ENCODE data around the gene PRR15. TPM values are rescaled to one million over a fixed set of nuclear protein-coding genes. Genes with fewer than 3 reads are reported as not detected.

Gene PRR15
- total and polyA plus RNA-seq, 2 experiments from 2014 or later: 9.6 to 17.4 TPM

DNA sequence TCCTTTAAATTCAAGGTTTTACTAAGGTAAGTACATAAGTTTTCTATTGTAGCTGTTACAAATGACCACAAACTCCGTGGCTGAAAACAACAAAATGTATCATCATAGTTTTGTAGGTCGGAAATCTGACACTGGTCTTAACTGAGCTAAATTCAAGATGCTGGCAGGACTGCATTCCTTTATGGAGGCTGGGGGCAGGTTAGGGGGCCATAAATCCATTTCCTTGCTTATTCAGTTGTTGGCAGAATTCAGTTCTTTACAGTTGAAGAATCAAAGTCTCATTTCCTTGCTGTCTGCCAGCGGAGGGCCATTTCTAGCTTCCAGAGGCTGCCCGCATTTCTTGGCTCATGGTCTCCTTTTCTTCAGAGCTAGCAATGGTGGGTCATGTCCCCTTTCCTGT lies 11.2 kb upstream of the PRR15 start (continued):
- TF ChIP-seq, protein P1, sequence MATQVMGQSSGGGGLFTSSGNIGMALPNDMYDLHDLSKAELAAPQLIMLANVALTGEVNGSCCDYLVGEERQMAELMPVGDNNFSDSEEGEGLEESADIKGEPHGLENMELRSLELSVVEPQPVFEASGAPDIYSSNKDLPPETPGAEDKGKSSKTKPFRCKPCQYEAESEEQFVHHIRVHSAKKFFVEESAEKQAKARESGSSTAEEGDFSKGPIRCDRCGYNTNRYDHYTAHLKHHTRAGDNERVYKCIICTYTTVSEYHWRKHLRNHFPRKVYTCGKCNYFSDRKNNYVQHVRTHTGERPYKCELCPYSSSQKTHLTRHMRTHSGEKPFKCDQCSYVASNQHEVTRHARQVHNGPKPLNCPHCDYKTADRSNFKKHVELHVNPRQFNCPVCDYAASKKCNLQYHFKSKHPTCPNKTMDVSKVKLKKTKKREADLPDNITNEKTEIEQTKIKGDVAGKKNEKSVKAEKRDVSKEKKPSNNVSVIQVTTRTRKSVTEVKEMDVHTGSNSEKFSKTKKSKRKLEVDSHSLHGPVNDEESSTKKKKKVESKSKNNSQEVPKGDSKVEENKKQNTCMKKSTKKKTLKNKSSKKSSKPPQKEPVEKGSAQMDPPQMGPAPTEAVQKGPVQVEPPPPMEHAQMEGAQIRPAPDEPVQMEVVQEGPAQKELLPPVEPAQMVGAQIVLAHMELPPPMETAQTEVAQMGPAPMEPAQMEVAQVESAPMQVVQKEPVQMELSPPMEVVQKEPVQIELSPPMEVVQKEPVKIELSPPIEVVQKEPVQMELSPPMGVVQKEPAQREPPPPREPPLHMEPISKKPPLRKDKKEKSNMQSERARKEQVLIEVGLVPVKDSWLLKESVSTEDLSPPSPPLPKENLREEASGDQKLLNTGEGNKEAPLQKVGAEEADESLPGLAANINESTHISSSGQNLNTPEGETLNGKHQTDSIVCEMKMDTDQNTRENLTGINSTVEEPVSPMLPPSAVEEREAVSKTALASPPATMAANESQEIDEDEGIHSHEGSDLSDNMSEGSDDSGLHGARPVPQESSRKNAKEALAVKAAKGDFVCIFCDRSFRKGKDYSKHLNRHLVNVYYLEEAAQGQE (IDR thresholded peaks at IDR 0.05; ENCODE audit: unreplicated experiment): no peak
- TF ChIP-seq EZH2 (IDR thresholded peaks at IDR 0.05; ENCODE audit: low read depth, unreplicated experiment) (no peak), NANOG (IDR thresholded peaks at IDR 0.05; ENCODE audit: borderline replicate concordance) (no peak), STAT1 (IDR thresholded peaks at IDR 0.05; ENCODE audit: unreplicated experiment) (no peak)

GRCh38 chr7:29555061-29555460 lies 8.6 kb upstream of the PRR15 start:
- ATAC-seq: no peak
- TF ChIP-seq POLR2AphosphoS5 (IDR thresholded peaks at IDR 0.05; ENCODE audit: low read depth): no peak
- TF ChIP-seq, protein P1 (IDR thresholded peaks at IDR 0.05; ENCODE audit: unreplicated experiment): no peak
- no peak for TF ChIP-seq EZH2phosphoT487 (IDR thresholded peaks at IDR 0.05; ENCODE audit: unreplicated experiment)
- no peak for TF ChIP-seq ETS1 (IDR thresholded peaks at IDR 0.05)
- no peak for TF ChIP-seq CREB1 (CRISPR knock-in tag; IDR thresholded peaks at IDR 0.05; ENCODE audit: low read depth)
- TF ChIP-seq, protein P2, sequence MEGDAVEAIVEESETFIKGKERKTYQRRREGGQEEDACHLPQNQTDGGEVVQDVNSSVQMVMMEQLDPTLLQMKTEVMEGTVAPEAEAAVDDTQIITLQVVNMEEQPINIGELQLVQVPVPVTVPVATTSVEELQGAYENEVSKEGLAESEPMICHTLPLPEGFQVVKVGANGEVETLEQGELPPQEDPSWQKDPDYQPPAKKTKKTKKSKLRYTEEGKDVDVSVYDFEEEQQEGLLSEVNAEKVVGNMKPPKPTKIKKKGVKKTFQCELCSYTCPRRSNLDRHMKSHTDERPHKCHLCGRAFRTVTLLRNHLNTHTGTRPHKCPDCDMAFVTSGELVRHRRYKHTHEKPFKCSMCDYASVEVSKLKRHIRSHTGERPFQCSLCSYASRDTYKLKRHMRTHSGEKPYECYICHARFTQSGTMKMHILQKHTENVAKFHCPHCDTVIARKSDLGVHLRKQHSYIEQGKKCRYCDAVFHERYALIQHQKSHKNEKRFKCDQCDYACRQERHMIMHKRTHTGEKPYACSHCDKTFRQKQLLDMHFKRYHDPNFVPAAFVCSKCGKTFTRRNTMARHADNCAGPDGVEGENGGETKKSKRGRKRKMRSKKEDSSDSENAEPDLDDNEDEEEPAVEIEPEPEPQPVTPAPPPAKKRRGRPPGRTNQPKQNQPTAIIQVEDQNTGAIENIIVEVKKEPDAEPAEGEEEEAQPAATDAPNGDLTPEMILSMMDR (conservative IDR thresholded peaks at IDR 0.05; ENCODE audit: low read depth in 2 of 2): no peak

More at GRCh38 chr7:29555061-29555460, 8.6 kb upstream of the PRR15 start:
- H3K27ac ChIP-seq (ENCODE audit: low read depth): no peak overlapping the region
- H3K36me3 ChIP-seq (ENCODE audit: insufficient read depth): no peaks in the 10 kb centered on the region
- Mint-ChIP-seq H3K4me3 (no peak overlapping the region), H3K4me1 (peaks cover 26% of the 10 kb centered on the region), H3K27me3 (ENCODE audit: insufficient read depth, low read depth, poor library complexity) (peaks cover 4% of the 10 kb centered on the region), H3K36me3 (ENCODE audit: low read depth) (peaks cover 6% of the 10 kb centered on the region; the same call in 1 of the 3 replicates), H3K9me3 (no peaks in the 10 kb centered on the region), H3K27ac (no peak overlapping the region)
- no peaks in the 10 kb centered on the region for H4K20me1 ChIP-seq (replicated peaks; ENCODE audit: insufficient read depth)
- H3K9me2 ChIP-seq (ENCODE audit: insufficient read depth): no peaks in the 10 kb centered on the region
- no peaks in the 10 kb centered on the region for H3K27me3 ChIP-seq (ENCODE audit: insufficient read depth)
- no peak overlapping the region for H2AFZ ChIP-seq
- no peak for DNase-seq (ENCODE audit: low spot score)
- H3K4me3 ChIP-seq: no peak overlapping the region
- H3K4me2 ChIP-seq: no peak overlapping the region
- H3K4me1 ChIP-seq (ENCODE audit: insufficient read depth): peaks cover 30% of the 10 kb centered on the region
- no peaks in the 10 kb centered on the region for H3K79me2 ChIP-seq (replicated peaks; ENCODE audit: insufficient read depth)
- no peaks in the 10 kb centered on the region for H3F3A ChIP-seq (replicated peaks; ENCODE audit: low read depth)

All from GM23338 (cell line).